GM12878 (cell line): ENCODE results near the gene FOXL1. TPM values are rescaled to one million over a fixed set of nuclear protein-coding genes. Genes with fewer than 3 reads are reported as not detected.

Source experiments
- ATAC-seq: fragments of 200-7000 bp; cut with Tn5 transposase; 3 replicates; pipeline ENCODE4 v1.9.1; 2020; ENCODE audit warnings: mild to moderate bottlenecking, moderate library complexity
- BruUV-seq: library from RNA; stranded (reverse); fragments of 400-500 nt; replicated peaks from 2 replicates; lab custom pipeline; 2021; lab: Mats Ljungman, UMichigan
- CTCF ChIA-PET: fragments of 300-600 bp; sonication (Branson Sonifier 250); formaldehyde crosslinking; extraction: SDS; loops from one replicate; lab custom pipeline; 2021; ENCODE audit warnings: inconsistent platforms; lab: Yijun Ruan, JAX
- POLR2A ChIA-PET: fragments of 350-600 bp; formaldehyde crosslinking; extraction: SDS; loops from one replicate; lab custom pipeline; 2021; ENCODE audit warnings: inconsistent platforms; lab: Charles Lee
- RAD21 ChIA-PET: fragments of 300-600 bp; sonication (Branson Sonifier 250); formaldehyde crosslinking; loops from one replicate; lab custom pipeline; 2023; ENCODE audit warnings: antibody characterized with exemption; ENCODE audit not compliant: unreplicated experiment; lab: Charles Lee
- SMC1A ChIA-PET: fragments of 300-600 bp; sonication (Branson Sonifier 250); formaldehyde crosslinking; loops from one replicate; lab custom pipeline; 2023; ENCODE audit not compliant: unreplicated experiment, uncharacterized antibody; lab: Charles Lee
- DNase-seq: peaks from one replicate; pipeline ENCODE4 v3.0.0-alpha.2; 2011; ENCODE audit warnings: low read depth, low spot score
- FAIRE-seq: peaks from 3 replicates; lab custom pipeline; 2011; peaks lifted over from hg19 to GRCh38; lab: Jason Lieb, UNC
- H2AFZ ChIP-seq: 2 replicates; pipeline ENCODE4 v1.6.0; 2011; ENCODE audit warnings: low read depth, low read length, control low read depth; ENCODE audit not compliant: control insufficient read depth
- H3K27ac ChIP-seq: 2 replicates; pipeline ENCODE4 v1.5.1; 2011; ENCODE audit warnings: control low read depth; ENCODE audit not compliant: control insufficient read depth, insufficient read depth
- H3K27me3 ChIP-seq, 2 experiments: replicated peaks in 1 of 2; 2 replicates each; pipeline versions ENCODE4 v1.6.0 to v1.6.1; 2011; ENCODE audit warnings: low read length in 1 of 2; ENCODE audit not compliant: control insufficient read depth in 2 of 2, insufficient read depth in 2 of 2
- H3K36me3 ChIP-seq, 2 experiments: 2 replicates each; pipeline ENCODE4 v1.5.1; 2011; ENCODE audit warnings: low read length in 1 of 2; ENCODE audit not compliant: control insufficient read depth in 2 of 2, insufficient read depth in 2 of 2
- H3K4me1 ChIP-seq: 2 replicates; pipeline ENCODE4 v1.6.1; 2011; ENCODE audit warnings: mild to moderate bottlenecking, low read length, moderate library complexity, mixed read lengths; ENCODE audit not compliant: control insufficient read depth, insufficient read depth
- H3K4me2 ChIP-seq: 2 replicates; pipeline ENCODE4 v1.6.0; 2011; ENCODE audit warnings: control low read depth; ENCODE audit not compliant: control insufficient read depth, insufficient read depth
- H3K4me3 ChIP-seq: fragments of 200-600 bp; sonication (generic); 2 replicates; pipeline ENCODE4 v1.5.1; 2016
- H3K79me2 ChIP-seq: 2 replicates; pipeline ENCODE4 v1.6.0; 2011; ENCODE audit warnings: low read length; ENCODE audit not compliant: control insufficient read depth, insufficient read depth
- H3K9ac ChIP-seq: 2 replicates; pipeline ENCODE4 v1.8.0; 2011; ENCODE audit warnings: low read length, control low read depth, mixed read lengths; ENCODE audit not compliant: control insufficient read depth, insufficient read depth
- H3K9me3 ChIP-seq: replicated peaks from 3 replicates; pipeline ENCODE4 v1.5.1; 2011; ENCODE audit warnings: mild to moderate bottlenecking, low read length; ENCODE audit not compliant: control insufficient read depth, insufficient read depth
- H4K20me1 ChIP-seq: 2 replicates; pipeline ENCODE4 v1.6.0; 2011; ENCODE audit not compliant: control insufficient read depth, insufficient read depth
- BCL3 ChIP-seq: IDR thresholded peaks from 2 replicates; pipeline ENCODE4 v1.6.1; 2011; ENCODE audit warnings: borderline replicate concordance, low read depth, mild to moderate bottlenecking, moderate library complexity, low read length; ENCODE audit not compliant: insufficient read depth, poor library complexity, severe bottlenecking
- CBX5 ChIP-seq: sonication (generic); IDR thresholded peaks from 2 replicates; pipeline ENCODE4 v1.6.1; 2016; ENCODE audit warnings: low read depth, moderate library complexity, mild to moderate bottlenecking, inconsistent platforms
- E4F1 ChIP-seq: fragments of 450-650 bp; IDR thresholded peaks from 2 replicates; pipeline ENCODE4 v1.6.1; 2018; ENCODE audit warnings: borderline replicate concordance, mild to moderate bottlenecking; ENCODE audit not compliant: partially characterized antibody
- EZH2 ChIP-seq: IDR thresholded peaks from 2 replicates; pipeline ENCODE4 v1.6.1; 2012; ENCODE audit warnings: low read depth, mild to moderate bottlenecking, control low read depth, inconsistent platforms, low read length, borderline replicate concordance; ENCODE audit not compliant: control insufficient read depth
- GABPA ChIP-seq: IDR thresholded peaks from 2 replicates; pipeline ENCODE4 v1.6.1; 2014; ENCODE audit warnings: antibody characterized with exemption, low read depth, mild to moderate bottlenecking, inconsistent platforms
- IRF3 ChIP-seq: fragments of 450-650 bp; IDR thresholded peaks from 2 replicates; pipeline ENCODE4 v1.6.1; 2014; ENCODE audit warnings: mild to moderate bottlenecking
- MEF2A ChIP-seq: IDR thresholded peaks from 2 replicates; pipeline ENCODE4 v1.6.1; 2011; ENCODE audit warnings: low read depth, mild to moderate bottlenecking, low read length, moderate library complexity; ENCODE audit not compliant: insufficient read depth
- NBN ChIP-seq: fragments of 450-650 bp; IDR thresholded peaks from 2 replicates; pipeline ENCODE4 v1.6.1; 2016
- POLR2AphosphoS2 ChIP-seq: IDR thresholded peaks from 2 replicates; pipeline ENCODE4 v1.6.1; 2011; ENCODE audit warnings: low read depth, mild to moderate bottlenecking, low read length, improper control_type of control experiment, moderate library complexity
- POU2F2 ChIP-seq: IDR thresholded peaks from 3 replicates; pipeline ENCODE4 v1.6.1; 2011; ENCODE audit warnings: low read depth, mild to moderate bottlenecking, low read length, borderline replicate concordance
- ZNF217 ChIP-seq: fragments of 450-650 bp; IDR thresholded peaks from 2 replicates; pipeline ENCODE4 v1.6.1; 2017; ENCODE audit warnings: antibody characterized with exemption, mild to moderate bottlenecking
- ZNF24 ChIP-seq: fragments of 450-650 bp; IDR thresholded peaks from 2 replicates; pipeline ENCODE4 v1.6.1; 2017; ENCODE audit warnings: antibody characterized with exemption, mild to moderate bottlenecking
- WGBS: methylation state at CpG from one replicate; pipeline ENCODE4 v1.1.6; 2016; ENCODE audit warnings: low lambda C conversion rate; ENCODE audit not compliant: insufficient replicate concordance, insufficient coverage; ENCODE audit errors: missing lambda C conversion rate; 5-methylcytosine and 5-hydroxymethylcytosine counted together
- in situ Hi-C: fragments of 300-500 bp; cut with MboI; formaldehyde crosslinking; loops from 9 replicates; pipeline ENCODE4 v1.14.3; 2018; ENCODE audit warnings: mixed read lengths
- intact Hi-C: fragments of 100-400 bp; cut with micrococcal nuclease; formaldehyde crosslinking; loops from one replicate; pipeline ENCODE4 v1.14.2; 2022; ENCODE audit not compliant: unreplicated experiment
- polyA plus RNA-seq, 11 experiments: library from polyadenylated mRNA; depleted of rRNA in 4 of 11; unstranded in 6 of 11; stranded (reverse) in 5 of 11; fragments of >200 nt; fragmentation: Nextera tagmentation in 4 of 11; fragmentation: Illumina TruSeq in 1 of 11; extraction: Ambion mirVana in 4 of 11; extraction: Trizol in 1 of 11; gene quantifications; 1 replicate in 1 of 11; 2 replicates in 10 of 11; pipeline versions ENCODE4 v1.2.1 to v1.2.3, GENCODE V29; 2011 to 2016; ENCODE audit warnings: inconsistent platforms in 2 of 11, missing spikeins in 2 of 11, low read depth in 1 of 11
- total RNA-seq, 4 experiments: library from RNA; depleted of rRNA in 3 of 4; stranded (reverse); fragments of >200 nt in 3 of 4; fragmentation: Illumina TruSeq in 1 of 4; extraction: Trizol in 1 of 4; gene quantifications; 2 replicates each; pipeline versions ENCODE4 v1.2.1 to v1.2.3, GENCODE V29; 2013 to 2021
- TF ChIP-seq, protein P1 (sequence below): IDR thresholded peaks from 2 replicates; pipeline ENCODE4 v1.6.1; 2011; ENCODE audit warnings: low read depth, mild to moderate bottlenecking, low read length, moderate library complexity, borderline replicate concordance; ENCODE audit errors: extremely low read depth
- TF ChIP-seq, protein P2 (sequence below): fragments of 450-650 bp; formaldehyde crosslinking; IDR thresholded peaks from 2 replicates; pipeline ENCODE4 v1.4.0; 2022; ENCODE audit warnings: mild to moderate bottlenecking, moderate library complexity

Gene FOXL1
- total and polyA plus RNA-seq, 10 of the 15 experiments (the other 5 are each of a cell fraction or from before 2014, with no cell fraction given) = 0.05 TPM; not detected in 9

GRCh38 chr16:86579268-86580062 lies 1.1 kb downstream of the FOXL1 start:
- H3K27me3 ChIP-seq = peaks cover 0 to 4% of the 10 kb centered on the region in 2 experiments; a peak in 3 of 4 replicates
- POLR2A ChIA-PET = no interaction called here
- in situ Hi-C loops (no loop called here), intact Hi-C loops (no loop called here)
- no peak overlapping the region for H2AFZ ChIP-seq
- WGBS = 25% methylated on average over 51 of the region's 69 CpGs
- no peaks in the 10 kb centered on the region for H3K9me3 ChIP-seq
- CTCF ChIA-PET = no interaction called here
- H3K27ac ChIP-seq = no peak overlapping the region
- ATAC-seq (no peak), FAIRE-seq (no peak), DNase-seq (no peak)
- SMC1A ChIA-PET = interaction anchor here (0.9 to 1.8 kb wide), 3 partner anchors 11 to 254 kb away, joined by 3 to 7 read pairs (median 3); no protein-coding TSS in a partner anchor
- H3K36me3 ChIP-seq = no peaks in the 10 kb centered on the region
- no peak overlapping the region for H3K4me2 ChIP-seq
- no peak overlapping the region for H3K4me3 ChIP-seq
- BruUV-seq = no TSS peak
- H3K4me1 ChIP-seq = no peaks in the 10 kb centered on the region
- H3K79me2 ChIP-seq = no peaks in the 10 kb centered on the region
- RAD21 ChIA-PET = no interaction called here
- no peaks in the 10 kb centered on the region for H4K20me1 ChIP-seq
- no peak overlapping the region for H3K9ac ChIP-seq
- TF ChIP-seq CBX5 = no peak
- TF ChIP-seq POU2F2 = no peak
- no peak for TF ChIP-seq IRF3
- no peak for TF ChIP-seq EZH2
- TF ChIP-seq ZNF217 = no peak
- TF ChIP-seq ZNF24 = no peak
- TF ChIP-seq, protein P1, sequence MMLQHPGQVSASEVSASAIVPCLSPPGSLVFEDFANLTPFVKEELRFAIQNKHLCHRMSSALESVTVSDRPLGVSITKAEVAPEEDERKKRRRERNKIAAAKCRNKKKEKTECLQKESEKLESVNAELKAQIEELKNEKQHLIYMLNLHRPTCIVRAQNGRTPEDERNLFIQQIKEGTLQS = no peak
- TF ChIP-seq E4F1 = no peak
- TF ChIP-seq NBN = no peak
- no peak for TF ChIP-seq BCL3
- TF ChIP-seq, protein P2, sequence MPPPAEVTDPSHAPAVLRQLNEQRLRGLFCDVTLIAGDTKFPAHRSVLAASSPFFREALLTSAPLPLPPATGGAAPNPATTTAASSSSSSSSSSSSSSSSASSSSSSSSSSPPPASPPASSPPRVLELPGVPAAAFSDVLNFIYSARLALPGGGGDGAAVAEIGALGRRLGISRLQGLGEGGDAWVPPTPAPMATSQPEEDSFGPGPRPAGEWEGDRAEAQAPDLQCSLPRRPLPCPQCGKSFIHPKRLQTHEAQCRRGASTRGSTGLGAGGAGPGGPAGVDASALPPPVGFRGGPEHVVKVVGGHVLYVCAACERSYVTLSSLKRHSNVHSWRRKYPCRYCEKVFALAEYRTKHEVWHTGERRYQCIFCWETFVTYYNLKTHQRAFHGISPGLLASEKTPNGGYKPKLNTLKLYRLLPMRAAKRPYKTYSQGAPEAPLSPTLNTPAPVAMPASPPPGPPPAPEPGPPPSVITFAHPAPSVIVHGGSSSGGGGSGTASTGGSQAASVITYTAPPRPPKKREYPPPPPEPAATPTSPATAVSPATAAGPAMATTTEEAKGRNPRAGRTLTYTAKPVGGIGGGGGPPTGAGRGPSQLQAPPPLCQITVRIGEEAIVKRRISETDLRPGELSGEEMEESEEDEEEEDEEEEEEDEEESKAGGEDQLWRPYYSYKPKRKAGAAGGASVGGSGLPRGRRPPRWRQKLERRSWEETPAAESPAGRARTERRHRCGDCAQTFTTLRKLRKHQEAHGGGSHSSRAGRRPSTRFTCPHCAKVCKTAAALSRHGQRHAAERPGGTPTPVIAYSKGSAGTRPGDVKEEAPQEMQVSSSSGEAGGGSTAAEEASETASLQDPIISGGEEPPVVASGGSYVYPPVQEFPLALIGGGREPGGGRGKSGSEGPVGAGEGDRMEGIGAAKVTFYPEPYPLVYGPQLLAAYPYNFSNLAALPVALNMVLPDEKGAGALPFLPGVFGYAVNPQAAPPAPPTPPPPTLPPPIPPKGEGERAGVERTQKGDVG = no peak
- no peak for TF ChIP-seq POLR2AphosphoS2
- no peak for TF ChIP-seq GABPA
- TF ChIP-seq MEF2A = no peak
